ENCODE measurements around the gene SOX8. TPM values are rescaled to one million over a fixed set of nuclear protein-coding genes. Genes with fewer than 3 reads are reported as not detected.
A peak's percentile ranks its signal among the peaks of the same experiment; 100 is the strongest.

SOX8 gene
- 0.78 and 1.2 TPM in 2 replicates for total RNA-seq

GRCh38 chr16:981695-982144 lies at the start of gene SOX8:
TSS of gene SOX8 (plus strand) at chr16:981770. CDS start at chr16:981923, 153 bp downstream.
- Mint-ChIP-seq H3K27me3 (ENCODE audit: low read depth) (peaks cover 22% of the 10 kb centered on the region), H3K27ac (no peak within 1 kb of the TSS), H3K36me3 (ENCODE audit: low read depth) (no peaks in the 10 kb centered on the region), H3K9me3 (no peaks in the 10 kb centered on the region), H3K4me1 (ENCODE audit: low read depth) (no peaks in the 10 kb centered on the region), H3K4me3 (ENCODE audit: low read depth) (peak within 1 kb of the TSS; percentile 74)
- intact Hi-C loops (cut with micrococcal nuclease) = no loop called here
- DNase-seq (ENCODE audit: low spot score) = no peak

- Mint-ChIP-seq H3K9me3 (no peaks in the 10 kb centered on the region), H3K27me3 (ENCODE audit: low read depth) (no peaks in the 10 kb centered on the region), H3K36me3 (ENCODE audit: low read depth) (no peaks in the 10 kb centered on the region), H3K4me1 (ENCODE audit: low read depth) (no peaks in the 10 kb centered on the region), H3K4me3 (ENCODE audit: low read depth) (no peak overlapping the region), H3K27ac (no peak overlapping the region)
- DNase-seq (ENCODE audit: low spot score) = no peak
- intact Hi-C loops (cut with micrococcal nuclease) = no loop called here
Observed at GRCh38 chr16:932831-933330, 48.7 kb upstream of the SOX8 start.

GRCh38 chr16:933581-933980 lies 48.0 kb upstream of the SOX8 start:
- no peak for DNase-seq (ENCODE audit: low spot score)
- H3K36me3 Mint-ChIP-seq (ENCODE audit: low read depth) = peaks cover under 1% of the 10 kb centered on the region
- no peak overlapping the region for H3K27ac Mint-ChIP-seq
- intact Hi-C loops (cut with micrococcal nuclease) = no loop called here
- H3K4me3 Mint-ChIP-seq (ENCODE audit: low read depth) = no peak overlapping the region
- no peaks in the 10 kb centered on the region for H3K9me3 Mint-ChIP-seq
- no peaks in the 10 kb centered on the region for H3K4me1 Mint-ChIP-seq (ENCODE audit: low read depth)
- H3K27me3 Mint-ChIP-seq (ENCODE audit: low read depth) = no peaks in the 10 kb centered on the region

GRCh38 chr16:934178-934577 lies 47.4 kb upstream of the SOX8 start:
- H3K27me3 Mint-ChIP-seq (ENCODE audit: low read depth) = no peaks in the 10 kb centered on the region
- peaks cover 4% of the 10 kb centered on the region for H3K36me3 Mint-ChIP-seq (ENCODE audit: low read depth)
- no peak for DNase-seq (ENCODE audit: low spot score)
- no peak overlapping the region for H3K4me3 Mint-ChIP-seq (ENCODE audit: low read depth)
- intact Hi-C loops (cut with micrococcal nuclease) = no loop called here
- no peaks in the 10 kb centered on the region for H3K9me3 Mint-ChIP-seq
- no peak overlapping the region for H3K27ac Mint-ChIP-seq
- H3K4me1 Mint-ChIP-seq (ENCODE audit: low read depth) = no peaks in the 10 kb centered on the region

- DNase-seq (ENCODE audit: low spot score) = no peak
- no peak overlapping the region for H3K27ac Mint-ChIP-seq
- intact Hi-C loops (cut with micrococcal nuclease) = no loop called here
- no peaks in the 10 kb centered on the region for H3K4me1 Mint-ChIP-seq (ENCODE audit: low read depth)
- H3K9me3 Mint-ChIP-seq = no peaks in the 10 kb centered on the region
- H3K27me3 Mint-ChIP-seq (ENCODE audit: low read depth) = no peaks in the 10 kb centered on the region
- H3K4me3 Mint-ChIP-seq (ENCODE audit: low read depth) = no peak overlapping the region
- H3K36me3 Mint-ChIP-seq (ENCODE audit: low read depth) = peaks cover 4% of the 10 kb centered on the region
Observed at GRCh38 chr16:935684-936083, 45.9 kb upstream of the SOX8 start.

- peaks cover 9% of the 10 kb centered on the region for H3K9me3 Mint-ChIP-seq
- peaks cover 14% of the 10 kb centered on the region for H3K36me3 Mint-ChIP-seq (ENCODE audit: low read depth)
- DNase-seq (ENCODE audit: low spot score) = no peak
- H3K4me1 Mint-ChIP-seq (ENCODE audit: low read depth) = no peaks in the 10 kb centered on the region
- intact Hi-C loops (cut with micrococcal nuclease) = no loop called here
- H3K4me3 Mint-ChIP-seq (ENCODE audit: low read depth) = no peak overlapping the region
- no peaks in the 10 kb centered on the region for H3K27me3 Mint-ChIP-seq (ENCODE audit: low read depth)
- no peak overlapping the region for H3K27ac Mint-ChIP-seq
Observed at GRCh38 chr16:937311-937710, 44.3 kb upstream of the SOX8 start.

GRCh38 chr16:937723-938122 lies 43.8 kb upstream of the SOX8 start:
- intact Hi-C loops (cut with micrococcal nuclease) = no loop called here
- no peak overlapping the region for H3K27ac Mint-ChIP-seq
- H3K27me3 Mint-ChIP-seq (ENCODE audit: low read depth) = no peaks in the 10 kb centered on the region
- H3K9me3 Mint-ChIP-seq = peaks cover 13% of the 10 kb centered on the region
- no peak for DNase-seq (ENCODE audit: low spot score)
- H3K4me1 Mint-ChIP-seq (ENCODE audit: low read depth) = no peaks in the 10 kb centered on the region
- peaks cover 19% of the 10 kb centered on the region for H3K36me3 Mint-ChIP-seq (ENCODE audit: low read depth)
- no peak overlapping the region for H3K4me3 Mint-ChIP-seq (ENCODE audit: low read depth)

- no peak overlapping the region for H3K4me3 Mint-ChIP-seq (ENCODE audit: low read depth)
- DNase-seq (ENCODE audit: low spot score) = no peak
- intact Hi-C loops (cut with micrococcal nuclease) = no loop called here
- no peak overlapping the region for H3K27ac Mint-ChIP-seq
- H3K4me1 Mint-ChIP-seq (ENCODE audit: low read depth) = no peaks in the 10 kb centered on the region
- peaks cover 15% of the 10 kb centered on the region for H3K9me3 Mint-ChIP-seq
- peaks cover 21% of the 10 kb centered on the region for H3K36me3 Mint-ChIP-seq (ENCODE audit: low read depth)
- no peaks in the 10 kb centered on the region for H3K27me3 Mint-ChIP-seq (ENCODE audit: low read depth)
Observed at GRCh38 chr16:938136-938535, 43.4 kb upstream of the SOX8 start.

GRCh38 chr16:938752-939151 lies 42.8 kb upstream of the SOX8 start:
- Mint-ChIP-seq H3K36me3 (ENCODE audit: low read depth) (peaks cover 23% of the 10 kb centered on the region), H3K27me3 (ENCODE audit: low read depth) (no peaks in the 10 kb centered on the region), H3K4me1 (ENCODE audit: low read depth) (no peaks in the 10 kb centered on the region), H3K4me3 (ENCODE audit: low read depth) (no peak overlapping the region), H3K27ac (no peak overlapping the region), H3K9me3 (peaks cover 18% of the 10 kb centered on the region)
- intact Hi-C loops (cut with micrococcal nuclease) = no loop called here
- no peak for DNase-seq (ENCODE audit: low spot score)

- DNase-seq (ENCODE audit: low spot score) = no peak
- H3K36me3 Mint-ChIP-seq (ENCODE audit: low read depth) = peaks cover 29% of the 10 kb centered on the region
- H3K9me3 Mint-ChIP-seq = peaks cover 23% of the 10 kb centered on the region
- no peak overlapping the region for H3K4me3 Mint-ChIP-seq (ENCODE audit: low read depth)
- no peak overlapping the region for H3K27ac Mint-ChIP-seq
- no peaks in the 10 kb centered on the region for H3K4me1 Mint-ChIP-seq (ENCODE audit: low read depth)
- intact Hi-C loops (cut with micrococcal nuclease) = no loop called here
- H3K27me3 Mint-ChIP-seq (ENCODE audit: low read depth) = no peaks in the 10 kb centered on the region
Observed at GRCh38 chr16:939311-939710, 42.3 kb upstream of the SOX8 start.

- H3K27ac Mint-ChIP-seq = no peak overlapping the region
- peaks cover 34% of the 10 kb centered on the region for H3K36me3 Mint-ChIP-seq (ENCODE audit: low read depth)
- H3K4me3 Mint-ChIP-seq (ENCODE audit: low read depth) = no peak overlapping the region
- no peaks in the 10 kb centered on the region for H3K4me1 Mint-ChIP-seq (ENCODE audit: low read depth)
- peaks cover 24% of the 10 kb centered on the region for H3K9me3 Mint-ChIP-seq
- H3K27me3 Mint-ChIP-seq (ENCODE audit: low read depth) = no peaks in the 10 kb centered on the region
- no peak for DNase-seq (ENCODE audit: low spot score)
- intact Hi-C loops (cut with micrococcal nuclease) = no loop called here
Observed at GRCh38 chr16:939941-940340, 41.6 kb upstream of the SOX8 start.

- H3K9me3 Mint-ChIP-seq = peaks cover 24% of the 10 kb centered on the region
- H3K36me3 Mint-ChIP-seq (ENCODE audit: low read depth) = peaks cover 41% of the 10 kb centered on the region
- no peaks in the 10 kb centered on the region for H3K27me3 Mint-ChIP-seq (ENCODE audit: low read depth)
- H3K4me1 Mint-ChIP-seq (ENCODE audit: low read depth) = no peaks in the 10 kb centered on the region
- H3K27ac Mint-ChIP-seq = no peak overlapping the region
- no peak for DNase-seq (ENCODE audit: low spot score)
- intact Hi-C loops (cut with micrococcal nuclease) = no loop called here
- H3K4me3 Mint-ChIP-seq (ENCODE audit: low read depth) = no peak overlapping the region
Observed at GRCh38 chr16:942436-943060, 39.0 kb upstream of the SOX8 start.

GRCh38 chr16:943971-944370 lies 37.6 kb upstream of the SOX8 start:
- H3K36me3 Mint-ChIP-seq (ENCODE audit: low read depth) = peaks cover 37% of the 10 kb centered on the region
- intact Hi-C loops (cut with micrococcal nuclease) = no loop called here
- H3K27ac Mint-ChIP-seq = no peak overlapping the region
- DNase-seq (ENCODE audit: low spot score) = no peak
- peaks cover 24% of the 10 kb centered on the region for H3K9me3 Mint-ChIP-seq
- H3K27me3 Mint-ChIP-seq (ENCODE audit: low read depth) = no peaks in the 10 kb centered on the region
- no peak overlapping the region for H3K4me3 Mint-ChIP-seq (ENCODE audit: low read depth)
- no peaks in the 10 kb centered on the region for H3K4me1 Mint-ChIP-seq (ENCODE audit: low read depth)
